HEK293T (cell line): ENCODE measurements around the gene MLN.

Experiments
- BHLHE40 ChIP-seq: fragments of 450-650 bp; IDR thresholded peaks from 2 replicates; pipeline ENCODE4 v1.6.1; 2016; ENCODE audit warnings: mild to moderate bottlenecking, moderate library complexity, borderline replicate concordance
- CTBP1 ChIP-seq: fragments of 450-650 bp; IDR thresholded peaks from 2 replicates; pipeline ENCODE4 v1.6.1; 2016; ENCODE audit warnings: borderline replicate concordance
- ELF4 ChIP-seq: fragments of 450-650 bp; IDR thresholded peaks from 2 replicates; pipeline ENCODE4 v1.6.1; 2017; ENCODE audit warnings: antibody characterized with exemption
- FOXK2 ChIP-seq: fragments of 450-650 bp; IDR thresholded peaks from 2 replicates; pipeline ENCODE4 v1.6.1; 2016; ENCODE audit warnings: mild to moderate bottlenecking
- FOXM1 ChIP-seq: fragments of 450-650 bp; IDR thresholded peaks from 2 replicates; pipeline ENCODE4 v1.6.1; 2017; ENCODE audit warnings: mild to moderate bottlenecking, borderline replicate concordance
- L3MBTL2 ChIP-seq: fragments of 450-650 bp; conservative IDR thresholded peaks from 2 replicates; pipeline ENCODE4 v1.6.1; 2016; ENCODE audit warnings: mild to moderate bottlenecking
- NFRKB ChIP-seq: fragments of 450-650 bp; IDR thresholded peaks from 2 replicates; pipeline ENCODE4 v1.6.1; 2016; ENCODE audit warnings: mild to moderate bottlenecking, moderate library complexity
- SUZ12 ChIP-seq: fragments of 450-650 bp; IDR thresholded peaks from 2 replicates; pipeline ENCODE4 v1.6.1; 2016; ENCODE audit warnings: mild to moderate bottlenecking
- TARDBP ChIP-seq: fragments of 450-650 bp; IDR thresholded peaks from 2 replicates; pipeline ENCODE4 v1.6.1; 2016

DNA sequence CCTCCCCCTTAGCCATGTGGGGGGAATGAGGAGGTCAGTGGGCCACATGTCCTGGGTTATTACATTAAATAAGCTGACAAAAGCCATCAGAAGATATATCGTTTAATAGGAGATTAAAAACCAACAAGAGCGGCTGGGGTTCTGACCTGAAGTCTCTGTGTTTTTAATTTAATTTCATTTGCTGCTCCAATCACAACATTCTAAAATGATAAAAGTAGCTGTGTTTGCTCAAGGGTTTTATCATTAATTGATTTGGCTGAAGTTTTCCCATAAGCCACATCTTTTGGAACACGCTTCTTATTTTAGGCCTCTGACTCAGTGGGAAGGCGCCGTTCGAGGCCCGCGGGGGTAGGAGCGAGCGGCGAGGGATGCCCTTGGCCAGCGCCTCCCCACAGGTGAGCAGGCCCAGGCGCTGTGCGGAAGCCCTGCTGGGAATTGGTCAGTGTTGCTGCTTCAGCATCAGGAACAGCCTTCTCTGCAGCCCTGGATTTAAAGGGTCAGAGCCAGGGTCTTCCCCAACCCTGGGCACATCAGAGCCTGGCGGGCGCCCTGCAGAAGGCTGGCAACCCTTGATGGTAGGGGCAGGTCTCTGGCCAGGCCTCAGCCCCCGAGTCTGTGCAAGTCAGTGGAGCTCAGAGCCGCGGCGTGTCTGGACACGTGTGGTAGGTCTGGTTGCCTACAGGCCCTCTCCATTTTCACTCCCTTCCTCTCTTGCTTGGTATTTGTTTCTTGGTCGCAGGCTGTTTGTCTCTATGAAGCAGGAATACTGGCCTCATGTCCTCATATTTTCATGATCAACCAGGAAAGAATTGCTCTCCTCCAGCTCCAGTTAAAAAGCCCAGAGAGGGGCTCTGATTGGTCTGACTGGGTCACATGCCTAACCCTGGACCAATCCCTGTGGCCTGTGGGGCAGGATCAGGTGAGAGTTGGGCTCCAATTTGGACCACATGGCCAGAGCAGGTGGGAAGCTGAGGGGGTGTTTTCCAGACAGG, 30.9 kb upstream of the MLN start:
- TF ChIP-seq ELF4, result no peak
- TF ChIP-seq FOXK2, result no peak
- no peak for TF ChIP-seq FOXM1
- peak; percentile 47; the same call in 1 of the 2 replicates for TF ChIP-seq L3MBTL2
- no peak for TF ChIP-seq SUZ12
- no peak for TF ChIP-seq BHLHE40
- no peak for TF ChIP-seq CTBP1
- TF ChIP-seq NFRKB, result no peak
- TF ChIP-seq TARDBP, result no peak
